ENCODE measurements around the gene SLC37A1. TPM values are rescaled to one million over a fixed set of nuclear protein-coding genes. Genes with fewer than 3 reads are reported as not detected.
"Not testable (repeated sequence)": the region's sequence is repeated elsewhere in the genome, so short reads cannot be mapped to it uniquely, and the experiment has no call there.

The SLC37A1 gene
- total RNA-seq, 2 donors from 2014 or later: 17.2 to 22.5 TPM

DNA sequence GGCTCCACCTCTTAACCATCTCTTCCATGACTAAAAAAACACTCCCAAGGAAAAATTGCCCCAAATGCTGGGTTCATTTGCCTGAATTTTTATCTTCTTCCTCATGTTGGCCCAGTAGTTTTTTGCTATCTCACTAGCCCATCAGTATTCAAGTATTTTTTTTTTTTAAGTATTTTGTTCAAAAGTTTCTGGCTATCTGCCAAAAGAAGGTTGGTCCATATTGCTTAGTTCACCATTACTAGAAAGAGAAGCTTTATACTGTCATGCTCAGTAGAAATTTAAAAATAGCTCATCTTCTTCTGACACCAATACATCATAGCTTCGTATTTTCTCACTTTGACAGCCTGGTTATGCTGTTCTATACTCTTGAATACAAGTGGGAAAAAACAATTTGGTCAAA is 98.7 kb downstream of the SLC37A1 start:
- Mint-ChIP-seq H3K36me3 (no peaks in the 10 kb centered on the region), H3K4me3 (no peak overlapping the region), H3K4me1 (ENCODE audit: low read depth in 2 of 2) (peaks cover 10 to 20% of the 10 kb centered on the region in 2 donors), H3K27ac (peak overlapping the region in 1 of 2 donors; percentile 34), H3K9me3 (no peaks in the 10 kb centered on the region), H3K27me3 (peaks cover 0 to 3% of the 10 kb centered on the region in 2 donors)
- no peak for DNase-seq (ENCODE audit: low spot score)
- ATAC-seq: no peak

DNA sequence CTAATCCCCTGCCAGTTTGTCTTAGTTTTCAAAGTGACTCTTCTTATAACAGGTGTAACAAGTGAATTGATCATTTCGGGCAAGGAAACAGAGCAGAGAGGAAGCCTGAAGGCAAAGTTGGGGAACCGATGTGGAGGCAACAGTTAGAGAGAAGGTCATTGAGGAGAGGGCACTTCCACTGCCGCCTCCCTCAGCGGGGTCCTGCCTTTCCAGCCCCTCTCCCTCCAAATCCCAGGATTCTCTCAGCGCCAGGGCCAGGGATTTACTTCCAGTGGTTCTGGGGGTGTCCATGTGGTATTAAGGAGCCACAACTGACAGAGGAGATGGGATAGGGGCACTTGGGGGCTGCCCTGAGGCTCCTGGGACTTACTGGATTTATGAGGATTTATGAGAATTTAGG is 100.1 kb downstream of the SLC37A1 start:
- ATAC-seq: no peak
- DNase-seq (ENCODE audit: low spot score): no peak
- H3K27me3 Mint-ChIP-seq: peaks cover 5 to 7% of the 10 kb centered on the region in 2 donors
- H3K36me3 Mint-ChIP-seq: no peaks in the 10 kb centered on the region
- H3K4me1 Mint-ChIP-seq (ENCODE audit: low read depth in 2 of 2): peaks cover 10 to 20% of the 10 kb centered on the region in 2 donors
- H3K27ac Mint-ChIP-seq: peak overlapping the region in 1 of 2 donors; percentile 34
- H3K4me3 Mint-ChIP-seq: no peak overlapping the region
- H3K9me3 Mint-ChIP-seq: no peaks in the 10 kb centered on the region

DNA sequence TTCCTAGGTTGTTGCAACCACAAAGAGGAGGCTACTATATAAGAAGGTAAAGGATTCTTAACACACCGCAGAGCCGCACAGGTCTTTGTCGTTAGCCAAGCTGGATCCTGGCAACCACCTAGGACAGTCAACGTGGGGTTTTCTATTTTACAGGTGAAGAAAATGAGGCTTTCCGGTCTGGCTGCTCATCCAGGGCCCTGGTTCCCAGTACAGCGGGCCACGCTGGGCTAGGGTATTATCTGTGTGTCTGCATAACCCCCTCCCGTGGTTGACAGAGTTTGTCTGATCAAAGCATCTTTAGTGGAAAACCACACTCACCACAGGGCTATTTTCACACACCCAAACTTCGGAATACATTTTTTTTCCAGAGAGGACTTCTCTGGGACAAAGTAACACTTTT is 100.7 kb downstream of the SLC37A1 start:
- no peak overlapping the region for H3K4me3 Mint-ChIP-seq

DNA sequence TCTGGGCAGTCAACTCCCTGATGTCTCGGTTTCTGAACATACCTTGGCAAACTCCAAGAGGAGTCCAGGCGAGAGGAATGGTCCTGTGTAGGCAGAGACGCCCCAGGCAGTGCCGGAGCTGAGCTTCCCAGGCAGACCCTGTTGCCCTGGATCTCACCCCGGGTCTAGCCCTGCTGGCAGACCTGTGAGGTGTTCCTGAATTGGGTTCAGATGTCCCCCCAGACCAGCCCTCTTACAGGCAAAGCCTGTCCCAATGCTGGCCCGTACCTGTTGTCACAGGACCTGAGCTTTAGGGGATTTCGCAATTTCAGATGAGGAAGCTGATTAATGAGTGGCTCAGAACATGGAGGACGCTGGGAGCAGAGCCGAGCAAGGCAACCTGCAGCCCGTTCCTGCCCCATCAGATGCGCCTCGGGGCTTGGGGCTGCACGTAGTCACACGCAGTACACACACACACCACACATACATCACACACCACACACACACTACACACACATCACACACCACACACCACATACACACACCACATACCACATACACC is 101.2 kb downstream of the SLC37A1 start:
- Mint-ChIP-seq H3K4me1 (ENCODE audit: low read depth in 2 of 2) (peaks cover 7 to 11% of the 10 kb centered on the region in 2 donors), H3K4me3 (no peak overlapping the region), H3K27ac (no peak overlapping the region), H3K36me3 (no peaks in the 10 kb centered on the region), H3K9me3 (no peaks in the 10 kb centered on the region), H3K27me3 (peaks cover 7 to 13% of the 10 kb centered on the region in 2 donors)
- DNase-seq (ENCODE audit: low spot score): no peak
- peak; percentile 73 to 76 for ATAC-seq

More for the DNA sequence above, 100.7 kb downstream of the SLC37A1 start:
- no peak for ATAC-seq
- H3K27ac Mint-ChIP-seq: no peak overlapping the region
- H3K36me3 Mint-ChIP-seq: no peaks in the 10 kb centered on the region
- peaks cover 7 to 11% of the 10 kb centered on the region in 2 donors for H3K27me3 Mint-ChIP-seq
- DNase-seq (ENCODE audit: low spot score): no peak
- H3K9me3 Mint-ChIP-seq: no peaks in the 10 kb centered on the region
- H3K4me1 Mint-ChIP-seq (ENCODE audit: low read depth in 2 of 2): peaks cover 10 to 15% of the 10 kb centered on the region in 2 donors

DNA sequence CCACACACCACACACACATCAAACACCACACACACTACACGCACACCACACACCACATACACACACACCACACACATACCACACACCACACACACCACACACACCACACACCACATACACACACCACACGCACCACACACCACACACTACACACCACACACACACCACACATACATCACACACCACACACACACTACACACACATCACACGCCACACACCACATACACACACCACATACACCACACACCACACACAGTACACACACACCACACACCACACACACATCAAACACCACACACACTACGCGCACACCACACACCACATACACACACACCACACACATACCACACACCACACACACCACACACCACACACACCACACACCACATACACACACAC is 101.7 kb downstream of the SLC37A1 start:
- not testable (repeated sequence) for H3K4me3 Mint-ChIP-seq; H3K27ac Mint-ChIP-seq; DNase-seq (ENCODE audit: low spot score); H3K36me3 Mint-ChIP-seq; H3K4me1 Mint-ChIP-seq (ENCODE audit: low read depth in 2 of 2); H3K9me3 Mint-ChIP-seq; ATAC-seq
- peaks cover 7 to 13% of the 10 kb centered on the region in 2 donors for H3K27me3 Mint-ChIP-seq

DNA sequence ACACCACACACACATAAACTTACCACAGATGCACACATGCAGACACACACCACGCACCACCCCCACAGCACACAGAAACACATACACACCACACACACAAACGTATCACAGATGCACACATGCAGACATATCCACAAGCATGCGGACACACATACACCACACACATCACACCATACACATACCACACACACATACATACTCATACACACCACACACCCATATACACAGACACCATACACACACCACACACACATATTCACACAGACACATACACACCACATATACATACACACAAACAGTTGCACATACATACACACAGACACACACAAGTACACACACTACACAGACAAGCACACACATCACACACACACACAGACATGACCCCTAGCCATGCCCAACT is 102.3 kb downstream of the SLC37A1 start:
- H3K36me3 Mint-ChIP-seq: no peaks in the 10 kb centered on the region
- H3K9me3 Mint-ChIP-seq: no peaks in the 10 kb centered on the region
- ATAC-seq: no peak
- no peak overlapping the region for H3K4me3 Mint-ChIP-seq
- no peak overlapping the region for H3K27ac Mint-ChIP-seq
- peaks cover 0 to 6% of the 10 kb centered on the region in 2 donors for H3K4me1 Mint-ChIP-seq (ENCODE audit: low read depth in 2 of 2)
- H3K27me3 Mint-ChIP-seq: peaks cover 8 to 13% of the 10 kb centered on the region in 2 donors
- DNase-seq (ENCODE audit: low spot score): no peak

DNA sequence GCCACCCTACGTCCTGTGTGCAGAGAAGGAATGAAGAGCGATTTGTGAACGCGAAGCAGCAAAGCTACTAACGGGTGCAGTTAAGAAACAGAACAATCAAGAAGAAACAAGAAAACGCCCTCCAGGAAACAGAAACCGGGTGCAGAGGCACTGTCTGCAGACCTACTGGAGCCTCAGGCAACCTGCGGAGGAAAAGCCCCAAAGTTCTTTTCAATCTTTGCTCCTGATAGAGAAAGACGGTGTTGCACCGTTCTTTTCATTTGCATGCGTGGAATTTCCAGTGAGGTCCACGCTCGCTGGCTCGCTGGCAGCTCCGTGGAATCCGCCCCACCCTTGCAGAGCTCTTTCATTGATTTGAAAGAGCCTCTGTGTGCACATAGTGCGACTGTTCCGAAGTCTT is 102.8 kb downstream of the SLC37A1 start:
- no peak for DNase-seq (ENCODE audit: low spot score)
- no peaks in the 10 kb centered on the region for H3K9me3 Mint-ChIP-seq
- H3K4me1 Mint-ChIP-seq (ENCODE audit: low read depth in 2 of 2): peaks cover 0 to 6% of the 10 kb centered on the region in 2 donors
- H3K4me3 Mint-ChIP-seq: no peak overlapping the region
- no peak for ATAC-seq
- H3K36me3 Mint-ChIP-seq: no peaks in the 10 kb centered on the region
- H3K27me3 Mint-ChIP-seq: peaks cover 9 to 13% of the 10 kb centered on the region in 2 donors
- H3K27ac Mint-ChIP-seq: no peak overlapping the region

DNA sequence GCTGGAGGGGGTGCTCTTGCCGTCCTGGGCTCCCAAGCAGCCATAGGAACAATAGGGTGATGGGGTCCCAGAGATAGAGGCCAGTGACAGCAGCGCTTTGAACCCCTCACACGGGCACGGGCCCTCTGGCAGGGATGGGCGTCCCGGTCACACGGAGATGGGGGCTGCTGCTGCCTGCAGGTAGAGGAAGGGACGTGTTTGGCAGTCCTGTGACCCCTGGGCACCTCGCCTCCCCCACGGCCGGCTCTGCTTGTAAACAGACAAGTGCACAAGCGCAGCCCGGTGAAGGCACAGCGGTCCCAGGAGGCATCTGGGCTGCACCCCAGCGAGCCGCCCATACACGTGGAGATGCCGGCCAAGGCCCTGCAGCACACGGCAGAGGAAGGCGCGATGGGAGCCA is 103.3 kb downstream of the SLC37A1 start:
- ATAC-seq: no peak
- peaks cover 0 to 6% of the 10 kb centered on the region in 2 donors for H3K4me1 Mint-ChIP-seq (ENCODE audit: low read depth in 2 of 2)
- H3K4me3 Mint-ChIP-seq: no peak overlapping the region
- no peak overlapping the region for H3K27ac Mint-ChIP-seq
- peaks cover 11 to 15% of the 10 kb centered on the region in 2 donors for H3K27me3 Mint-ChIP-seq
- H3K9me3 Mint-ChIP-seq: no peaks in the 10 kb centered on the region
- DNase-seq (ENCODE audit: low spot score): no peak
- H3K36me3 Mint-ChIP-seq: no peaks in the 10 kb centered on the region

DNA sequence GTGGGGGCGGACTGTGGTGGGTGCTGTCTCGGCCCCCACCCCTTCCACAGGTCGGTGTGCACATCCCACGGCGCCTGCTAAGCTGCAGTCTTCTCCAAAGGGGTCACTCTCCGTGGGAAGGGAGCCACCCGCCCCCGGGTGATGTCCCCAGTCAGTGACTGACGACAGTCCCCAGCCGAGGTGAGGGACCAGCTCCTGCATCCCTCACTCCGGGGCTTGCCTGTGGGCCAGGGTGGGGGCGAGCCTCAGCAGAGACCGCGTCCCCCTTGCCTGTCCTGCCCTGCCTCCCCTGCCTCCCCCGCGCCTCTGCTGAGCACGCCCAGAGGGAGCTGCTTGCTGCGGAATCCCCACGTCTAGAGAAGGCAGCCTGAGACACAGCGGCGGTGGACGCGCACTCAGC is 103.8 kb downstream of the SLC37A1 start:
- H3K4me1 Mint-ChIP-seq (ENCODE audit: low read depth in 2 of 2): peaks cover 0 to 6% of the 10 kb centered on the region in 2 donors
- no peaks in the 10 kb centered on the region for H3K36me3 Mint-ChIP-seq
- no peak for ATAC-seq
- peaks cover 12 to 20% of the 10 kb centered on the region in 2 donors for H3K27me3 Mint-ChIP-seq
- H3K4me3 Mint-ChIP-seq: no peak overlapping the region
- no peaks in the 10 kb centered on the region for H3K9me3 Mint-ChIP-seq
- H3K27ac Mint-ChIP-seq: no peak overlapping the region
- no peak for DNase-seq (ENCODE audit: low spot score)

DNA sequence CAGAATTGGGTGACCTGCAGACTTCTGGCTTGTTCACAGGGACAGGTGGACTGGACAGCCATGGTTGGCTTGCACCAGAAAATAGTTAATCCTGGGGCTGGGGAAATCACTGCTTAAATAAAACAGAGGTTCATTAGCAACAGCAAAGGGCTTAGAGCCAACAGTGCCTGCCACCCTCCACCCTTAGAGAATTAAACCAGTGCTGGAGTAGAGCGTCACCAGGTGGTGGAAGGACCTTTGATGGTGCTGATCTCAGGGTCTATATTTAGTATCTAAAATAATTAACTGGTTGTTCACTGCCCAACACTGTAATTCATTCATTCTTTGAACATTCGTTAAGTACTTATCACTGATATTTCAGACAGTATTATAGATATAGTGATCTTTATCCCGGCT is 105.1 kb downstream of the SLC37A1 start:
- Mint-ChIP-seq H3K4me1 (ENCODE audit: low read depth in 2 of 2) (peaks cover 0 to 3% of the 10 kb centered on the region in 2 donors), H3K27me3 (peaks cover 10 to 22% of the 10 kb centered on the region in 2 donors), H3K4me3 (no peak overlapping the region), H3K9me3 (no peaks in the 10 kb centered on the region), H3K36me3 (no peaks in the 10 kb centered on the region), H3K27ac (no peak overlapping the region)
- DNase-seq (ENCODE audit: low spot score) (no peak), ATAC-seq (no peak)

DNA sequence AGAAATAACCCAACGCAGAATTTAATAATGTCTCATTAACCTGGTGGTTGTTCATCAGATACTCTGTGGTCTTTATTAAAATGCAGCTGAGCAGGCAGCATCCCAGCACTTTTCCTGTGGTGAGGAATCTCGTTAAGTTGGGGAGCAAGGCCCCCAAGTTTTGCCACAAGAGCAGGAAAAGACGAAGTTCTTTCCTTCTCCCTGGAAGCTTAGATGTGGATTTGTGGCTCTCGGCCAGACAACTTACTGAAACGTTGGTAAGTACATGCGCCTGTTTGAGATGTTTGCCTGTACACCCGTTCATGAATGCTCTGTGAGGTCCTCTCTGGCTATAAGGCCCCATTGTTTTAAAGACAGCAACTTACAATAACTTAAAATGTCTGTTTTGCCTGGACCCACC is 105.5 kb downstream of the SLC37A1 start:
- H3K27ac Mint-ChIP-seq: no peak overlapping the region
- ATAC-seq (no peak), DNase-seq (ENCODE audit: low spot score) (no peak)
- peaks cover 0 to 3% of the 10 kb centered on the region in 2 donors for H3K4me1 Mint-ChIP-seq (ENCODE audit: low read depth in 2 of 2)
- H3K4me3 Mint-ChIP-seq: no peak overlapping the region
- H3K36me3 Mint-ChIP-seq: no peaks in the 10 kb centered on the region
- H3K9me3 Mint-ChIP-seq: no peaks in the 10 kb centered on the region
- H3K27me3 Mint-ChIP-seq: peaks cover 14 to 22% of the 10 kb centered on the region in 2 donors

DNA sequence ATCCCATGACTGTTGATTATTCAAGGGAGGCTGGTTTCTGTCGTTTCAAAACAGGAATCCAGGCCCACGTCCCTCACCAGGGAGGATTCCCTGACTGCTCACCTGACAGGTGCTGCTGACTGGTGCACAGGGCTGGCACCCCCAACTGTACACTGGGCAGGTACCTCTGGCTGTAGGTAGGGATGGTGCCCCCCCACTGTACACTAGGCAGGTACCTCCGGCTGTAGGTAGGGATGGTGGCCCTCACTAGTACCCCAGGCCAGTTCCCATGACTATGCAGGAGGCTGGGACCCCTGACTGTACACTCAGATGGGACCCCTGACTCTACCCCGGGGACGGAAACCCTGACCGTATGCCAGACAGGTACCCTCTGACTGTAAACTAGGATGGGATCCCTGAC is 106.2 kb downstream of the SLC37A1 start:
- H3K4me3 Mint-ChIP-seq: no peak overlapping the region
- no peaks in the 10 kb centered on the region for H3K36me3 Mint-ChIP-seq
- H3K4me1 Mint-ChIP-seq (ENCODE audit: low read depth in 2 of 2): peaks cover 0 to 3% of the 10 kb centered on the region in 2 donors
- H3K9me3 Mint-ChIP-seq: no peaks in the 10 kb centered on the region
- DNase-seq (ENCODE audit: low spot score): no peak
- no peak for ATAC-seq
- no peak overlapping the region for H3K27ac Mint-ChIP-seq
- H3K27me3 Mint-ChIP-seq: peaks cover 17 to 22% of the 10 kb centered on the region in 2 donors

DNA sequence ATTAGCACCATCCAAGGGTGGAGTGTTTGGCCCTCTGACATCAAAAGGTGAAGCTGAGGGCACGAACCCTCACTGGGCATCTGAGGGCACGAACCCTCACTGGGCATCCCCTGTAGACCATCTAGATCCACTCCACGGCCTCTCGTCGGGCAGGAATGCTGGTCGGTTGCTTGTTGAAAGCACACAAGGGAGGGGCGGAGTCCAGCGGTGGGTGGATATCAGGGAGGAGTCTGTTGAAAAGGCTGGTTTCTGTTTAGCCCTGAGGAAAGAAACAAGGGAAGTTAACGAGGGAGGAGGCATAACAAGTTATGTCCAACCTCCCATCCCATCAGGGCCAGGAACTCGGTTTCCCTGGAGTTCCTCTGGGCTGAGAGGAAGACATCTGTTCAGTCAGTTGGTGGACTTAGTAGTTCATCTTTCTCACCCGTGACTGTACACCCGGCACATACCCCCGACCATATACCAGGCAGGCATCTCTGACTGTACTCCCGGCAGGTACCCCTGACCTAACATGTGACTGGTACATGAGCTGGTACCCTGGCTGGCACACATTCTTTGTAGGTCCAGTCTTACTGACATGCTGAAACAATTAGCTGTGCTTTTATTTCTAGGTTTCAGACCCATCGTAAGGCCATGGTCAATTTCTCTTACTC is 107.6 kb downstream of the SLC37A1 start:
- no peak overlapping the region for H3K4me3 Mint-ChIP-seq
- H3K36me3 Mint-ChIP-seq: no peaks in the 10 kb centered on the region
- ATAC-seq (no peak), DNase-seq (ENCODE audit: low spot score) (no peak)
- H3K4me1 Mint-ChIP-seq (ENCODE audit: low read depth in 2 of 2): peaks cover 0 to 3% of the 10 kb centered on the region in 2 donors
- no peak overlapping the region for H3K27ac Mint-ChIP-seq
- H3K27me3 Mint-ChIP-seq: peaks cover 17 to 22% of the 10 kb centered on the region in 2 donors
- H3K9me3 Mint-ChIP-seq: no peaks in the 10 kb centered on the region

DNA sequence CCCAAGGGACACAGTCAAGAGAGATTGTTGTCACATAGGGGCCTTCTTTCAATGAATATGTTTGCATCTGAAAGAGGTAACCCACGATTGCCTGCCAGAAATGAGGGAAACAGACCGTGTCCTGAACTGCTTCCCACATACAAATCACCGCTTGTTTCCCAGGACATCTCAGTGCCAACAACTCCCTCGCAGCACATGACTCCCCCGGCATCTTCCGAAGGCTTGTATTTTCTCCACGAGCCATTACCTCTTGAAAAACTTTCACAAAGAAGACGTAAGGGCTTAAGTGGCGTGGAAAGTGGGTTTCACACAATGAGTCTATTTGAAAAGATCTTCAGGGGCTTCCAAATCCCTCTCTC is 108.1 kb downstream of the SLC37A1 start:
- no peaks in the 10 kb centered on the region for H3K9me3 Mint-ChIP-seq
- H3K27me3 Mint-ChIP-seq: peaks cover 17 to 22% of the 10 kb centered on the region in 2 donors
- no peak overlapping the region for H3K4me3 Mint-ChIP-seq

More for the DNA sequence above, 108.1 kb downstream of the SLC37A1 start:
- ATAC-seq (no peak), DNase-seq (ENCODE audit: low spot score) (no peak)
- Mint-ChIP-seq H3K36me3 (no peaks in the 10 kb centered on the region), H3K27ac (no peak overlapping the region), H3K4me1 (ENCODE audit: low read depth in 2 of 2) (peaks cover 0 to 1% of the 10 kb centered on the region in 2 donors)
